Activated CD4-positive, alpha-beta T cell treated with anti-CD3 and anti-CD28 coated beads for 36 hours (primary cell): ENCODE measurements around the gene SOHLH1. TPM values are rescaled to one million over a fixed set of nuclear protein-coding genes. Genes with fewer than 3 reads are reported as not detected.
"Not testable (repeated sequence)": the region's sequence is repeated elsewhere in the genome, so short reads cannot be mapped to it uniquely, and the experiment has no call there.

ENCODE experiments used
- ATAC-seq: fragments of 200-7000 bp; cut with Tn5 transposase; one replicate; pipeline ENCODE4 v1.10.0; 2021; ENCODE audit warnings: mild to moderate bottlenecking, moderate library complexity
- CTCF ChIA-PET: fragments of 350-600 bp; sonication (Branson Sonifier 250); formaldehyde crosslinking; loops from one replicate; lab custom pipeline; 2021; ENCODE audit warnings: antibody characterized with exemption; lab: Charles Lee
- POLR2A ChIA-PET: fragments of 350-600 bp; sonication (Branson Sonifier 250); formaldehyde crosslinking; loops from one replicate; lab custom pipeline; 2021; ENCODE audit warnings: antibody characterized with exemption, inconsistent platforms; lab: Charles Lee
- DNase-seq: peaks from one replicate; pipeline ENCODE4 v3.0.0-alpha.2; 2020
- H3K27ac Mint-ChIP-seq: one replicate; pipeline ENCODE4 v1.8.0; 2021; ENCODE audit warnings: mixed read lengths
- H3K27me3 Mint-ChIP-seq: one replicate; pipeline ENCODE4 v1.8.0; 2021; ENCODE audit warnings: mixed read lengths
- H3K36me3 Mint-ChIP-seq: one replicate; pipeline ENCODE4 v1.8.0; 2021; ENCODE audit warnings: low read depth, mixed read lengths
- H3K4me1 Mint-ChIP-seq: one replicate; pipeline ENCODE4 v1.8.0; 2021; ENCODE audit warnings: mixed read lengths
- H3K4me3 Mint-ChIP-seq: one replicate; pipeline ENCODE4 v1.8.0; 2021; ENCODE audit warnings: mild to moderate bottlenecking, moderate library complexity, mixed read lengths
- H3K9me3 Mint-ChIP-seq: one replicate; pipeline ENCODE4 v1.8.0; 2021; ENCODE audit warnings: low read depth, mixed read lengths
- intact Hi-C, 2 experiments: fragments of 100-400 bp; cut with DNase I in 1 of 2; cut with micrococcal nuclease in 1 of 2; formaldehyde crosslinking; loops; one replicate each; pipeline versions ENCODE4 v1.14.2 to v1.15.1; 2022 to 2024; cut with DNase I, micrococcal nuclease
- total RNA-seq, 2 experiments: library from RNA; stranded (reverse); gene quantifications; one replicate each; pipeline ENCODE4 v1.2.3, GENCODE V29; 2021

SOHLH1 gene
- total RNA-seq, 2 experiments from 2014 or later = not detected

GRCh38 chr9:135687216-135687615 is 12.1 kb downstream of the SOHLH1 start:
- no peak for DNase-seq
- no peaks in the 10 kb centered on the region for H3K4me1 Mint-ChIP-seq
- no peaks in the 10 kb centered on the region for H3K9me3 Mint-ChIP-seq
- H3K36me3 Mint-ChIP-seq = no peaks in the 10 kb centered on the region
- peaks cover 2% of the 10 kb centered on the region for H3K27me3 Mint-ChIP-seq
- intact Hi-C loops = no loop called here
- no peak for ATAC-seq
- no peak overlapping the region for H3K27ac Mint-ChIP-seq
- ChIA-PET POLR2A (no interaction called here), CTCF (no interaction called here)
- H3K4me3 Mint-ChIP-seq = no peak overlapping the region

- Mint-ChIP-seq H3K27ac (no peak overlapping the region), H3K36me3 (no peaks in the 10 kb centered on the region), H3K27me3 (peaks cover 2% of the 10 kb centered on the region), H3K4me3 (no peak overlapping the region), H3K4me1 (no peaks in the 10 kb centered on the region), H3K9me3 (no peaks in the 10 kb centered on the region)
- intact Hi-C loops = no loop called here
- no peak for DNase-seq
- CTCF ChIA-PET = no interaction called here
- ATAC-seq = no peak
- POLR2A ChIA-PET = no interaction called here
Measured at GRCh38 chr9:135684691-135685090, 14.6 kb downstream of the SOHLH1 start.

GRCh38 chr9:135683401-135684034 is 15.8 kb downstream of the SOHLH1 start:
- ChIA-PET CTCF (no interaction called here), POLR2A (no interaction called here)
- H3K4me3 Mint-ChIP-seq = no peak overlapping the region
- no peaks in the 10 kb centered on the region for H3K36me3 Mint-ChIP-seq
- DNase-seq (no peak), ATAC-seq (no peak)
- peaks cover 2% of the 10 kb centered on the region for H3K27me3 Mint-ChIP-seq
- H3K4me1 Mint-ChIP-seq = no peaks in the 10 kb centered on the region
- intact Hi-C loops = no loop called here
- no peak overlapping the region for H3K27ac Mint-ChIP-seq
- H3K9me3 Mint-ChIP-seq = no peaks in the 10 kb centered on the region

DNA sequence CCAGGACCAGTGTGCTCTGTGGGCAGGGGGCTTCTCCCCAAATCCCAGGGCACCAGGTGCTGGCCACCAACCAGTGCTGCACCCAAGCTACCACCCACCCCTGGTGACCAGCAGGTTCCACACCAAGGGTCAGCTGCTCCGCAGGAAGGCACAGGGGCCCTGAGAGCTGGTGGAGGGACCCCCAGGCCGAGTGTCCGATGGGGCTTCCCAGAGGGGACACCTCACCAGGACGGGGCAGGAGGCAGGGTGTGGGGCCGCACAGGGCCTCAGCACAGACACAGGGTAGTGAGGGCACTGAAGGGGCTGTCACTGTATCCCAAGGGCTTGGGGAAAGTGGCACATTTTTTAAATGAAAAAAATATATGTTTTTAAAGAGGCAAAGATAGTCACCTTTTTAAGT is 18.1 kb downstream of the SOHLH1 start:
- peaks cover 2% of the 10 kb centered on the region for H3K27me3 Mint-ChIP-seq
- no peaks in the 10 kb centered on the region for H3K36me3 Mint-ChIP-seq
- no peak for DNase-seq
- CTCF ChIA-PET = no interaction called here
- H3K4me1 Mint-ChIP-seq = no peaks in the 10 kb centered on the region
- H3K9me3 Mint-ChIP-seq = no peaks in the 10 kb centered on the region
- ATAC-seq = no peak
- intact Hi-C loops = no loop called here
- H3K27ac Mint-ChIP-seq = no peak overlapping the region
- POLR2A ChIA-PET = no interaction called here
- H3K4me3 Mint-ChIP-seq = no peak overlapping the region

- ATAC-seq (no peak), DNase-seq (no peak)
- H3K4me3 Mint-ChIP-seq = no peak overlapping the region
- H3K4me1 Mint-ChIP-seq = no peaks in the 10 kb centered on the region
- no peaks in the 10 kb centered on the region for H3K9me3 Mint-ChIP-seq
- ChIA-PET POLR2A (no interaction called here), CTCF (no interaction called here)
- no peak overlapping the region for H3K27ac Mint-ChIP-seq
- H3K36me3 Mint-ChIP-seq = no peaks in the 10 kb centered on the region
- H3K27me3 Mint-ChIP-seq = peaks cover 2% of the 10 kb centered on the region
- intact Hi-C loops = no loop called here
Measured at GRCh38 chr9:135680056-135680455, 19.2 kb downstream of the SOHLH1 start.

DNA sequence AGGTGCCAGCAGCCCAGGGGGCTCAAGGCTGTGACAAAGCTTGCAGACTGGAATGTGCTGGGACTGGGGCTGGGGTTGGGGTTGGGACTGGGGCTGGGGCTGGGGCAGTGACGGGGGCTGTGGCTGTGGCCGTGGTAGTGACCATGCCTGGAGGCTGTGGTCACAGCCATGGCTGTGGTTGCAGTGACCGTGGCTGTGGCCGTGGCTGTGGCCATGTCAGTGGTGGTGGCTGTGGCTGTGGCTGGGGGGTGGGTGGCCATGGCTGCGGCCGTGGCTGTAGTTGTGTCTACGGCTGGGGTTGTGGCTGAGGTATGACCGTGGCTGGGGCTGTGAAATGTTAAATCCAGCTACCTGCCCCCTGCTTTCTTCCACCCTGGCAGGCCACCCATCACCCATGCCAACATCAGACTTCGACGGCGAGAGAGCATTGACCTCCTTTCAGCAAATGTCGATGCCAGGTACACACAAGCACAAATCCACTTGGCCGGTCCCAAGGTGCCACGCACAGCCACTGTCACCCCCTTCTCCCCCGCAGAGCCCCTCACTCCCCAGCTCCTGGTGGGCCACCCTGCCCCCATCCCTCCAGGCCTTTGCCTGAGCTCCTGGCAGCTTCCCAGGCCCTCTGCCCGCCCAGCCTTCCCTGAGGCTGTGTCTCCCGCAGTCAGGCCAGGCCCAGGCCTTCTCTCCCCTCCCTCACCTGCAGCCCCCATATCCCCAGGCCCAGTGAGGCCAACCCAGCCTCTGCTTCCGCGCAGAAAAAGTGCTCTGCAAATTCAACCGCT is 20.9 kb downstream of the SOHLH1 start:
- H3K27ac Mint-ChIP-seq = no peak overlapping the region
- no peaks in the 10 kb centered on the region for H3K4me1 Mint-ChIP-seq
- DNase-seq (no peak), ATAC-seq (no peak)
- CTCF ChIA-PET = no interaction called here
- H3K4me3 Mint-ChIP-seq = no peak overlapping the region
- no peaks in the 10 kb centered on the region for H3K9me3 Mint-ChIP-seq
- POLR2A ChIA-PET = no interaction called here
- intact Hi-C loops = no loop called here
- H3K36me3 Mint-ChIP-seq = no peaks in the 10 kb centered on the region
- peaks cover 2% of the 10 kb centered on the region for H3K27me3 Mint-ChIP-seq

- Mint-ChIP-seq H3K27me3 (no peaks in the 10 kb centered on the region), H3K9me3 (no peaks in the 10 kb centered on the region), H3K27ac (no peak overlapping the region), H3K4me3 (no peak overlapping the region), H3K4me1 (no peaks in the 10 kb centered on the region), H3K36me3 (no peaks in the 10 kb centered on the region)
- ChIA-PET CTCF (interaction anchor here (1.4 kb wide), 1 partner anchor 77 kb away, joined by 3 read pairs; no protein-coding TSS in a partner anchor), POLR2A (no interaction called here)
- intact Hi-C loops = no loop called here
- DNase-seq = no peak
- no peak for ATAC-seq
Measured at GRCh38 chr9:135677641-135678168, 21.6 kb downstream of the SOHLH1 start.

GRCh38 chr9:135676891-135677290 is 22.4 kb downstream of the SOHLH1 start:
- Mint-ChIP-seq H3K36me3 (no peaks in the 10 kb centered on the region), H3K9me3 (no peaks in the 10 kb centered on the region), H3K4me3 (no peak overlapping the region), H3K27ac (no peak overlapping the region), H3K27me3 (peaks cover 2% of the 10 kb centered on the region), H3K4me1 (no peaks in the 10 kb centered on the region)
- ChIA-PET CTCF (interaction anchor here (0.6 to 1.4 kb wide), 2 partner anchors 76 to 574 kb away, joined by 3 to 4 read pairs; no protein-coding TSS in a partner anchor), POLR2A (no interaction called here)
- ATAC-seq (no peak), DNase-seq (no peak)
- intact Hi-C loops = no loop called here

- Mint-ChIP-seq H3K9me3 (no peaks in the 10 kb centered on the region), H3K4me1 (no peaks in the 10 kb centered on the region), H3K36me3 (no peaks in the 10 kb centered on the region), H3K4me3 (no peak overlapping the region), H3K27me3 (peaks cover 2% of the 10 kb centered on the region), H3K27ac (no peak overlapping the region)
- no peak for ATAC-seq
- no peak for DNase-seq
- intact Hi-C loops = no loop called here
- POLR2A ChIA-PET = no interaction called here
- CTCF ChIA-PET = no interaction called here
Measured at GRCh38 chr9:135674977-135675376, 24.3 kb downstream of the SOHLH1 start.

DNA sequence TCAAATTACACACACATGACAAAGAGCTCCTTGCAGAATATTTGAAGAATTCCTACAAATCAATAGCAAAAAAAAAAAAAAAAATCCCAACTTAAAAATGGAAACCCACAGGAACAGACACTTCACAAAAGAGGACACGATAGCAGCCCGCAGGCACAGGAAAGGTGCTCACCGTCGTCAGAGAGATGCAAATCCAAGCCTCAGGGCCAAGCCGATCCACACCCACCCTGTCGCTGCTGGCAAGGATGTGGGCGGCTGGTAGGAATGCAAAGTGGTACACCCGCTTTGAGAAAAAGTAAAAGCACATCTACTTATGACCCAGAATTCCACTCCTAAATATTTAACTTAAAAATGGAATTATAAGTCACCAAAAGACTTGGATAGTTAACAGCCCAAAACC is 25.3 kb downstream of the SOHLH1 start:
- ATAC-seq = no peak
- ChIA-PET POLR2A (no interaction called here), CTCF (no interaction called here)
- DNase-seq = no peak
- Mint-ChIP-seq H3K27me3 (peaks cover 2% of the 10 kb centered on the region), H3K4me1 (no peaks in the 10 kb centered on the region), H3K9me3 (no peaks in the 10 kb centered on the region), H3K36me3 (no peaks in the 10 kb centered on the region), H3K27ac (no peak overlapping the region), H3K4me3 (no peak overlapping the region)
- intact Hi-C loops = no loop called here

GRCh38 chr9:135672786-135673185 is 26.5 kb downstream of the SOHLH1 start:
- DNase-seq, H3K9me3 Mint-ChIP-seq, H3K27ac Mint-ChIP-seq, H3K4me3 Mint-ChIP-seq, H3K27me3 Mint-ChIP-seq, CTCF ChIA-PET, H3K4me1 Mint-ChIP-seq, ATAC-seq, H3K36me3 Mint-ChIP-seq, intact Hi-C loops, POLR2A ChIA-PET: not testable (repeated sequence)

GRCh38 chr9:135671591-135672041 is 27.7 kb downstream of the SOHLH1 start:
- ATAC-seq (no peak), DNase-seq (no peak)
- Mint-ChIP-seq H3K27me3 (peaks cover 2% of the 10 kb centered on the region), H3K4me1 (no peaks in the 10 kb centered on the region), H3K9me3 (no peaks in the 10 kb centered on the region), H3K36me3 (no peaks in the 10 kb centered on the region), H3K4me3 (no peak overlapping the region), H3K27ac (no peak overlapping the region)
- CTCF ChIA-PET = no interaction called here
- intact Hi-C loops = no loop called here
- POLR2A ChIA-PET = no interaction called here
